Measurements from ENCODE around the gene PFN3. TPM values are rescaled to one million over a fixed set of nuclear protein-coding genes. Genes with fewer than 3 reads are reported as not detected.
A peak's percentile ranks its signal among the peaks of the same experiment; 100 is the strongest.

PFN3 gene
- total RNA-seq, 1 donor from 2014 or later, result not detected

DNA sequence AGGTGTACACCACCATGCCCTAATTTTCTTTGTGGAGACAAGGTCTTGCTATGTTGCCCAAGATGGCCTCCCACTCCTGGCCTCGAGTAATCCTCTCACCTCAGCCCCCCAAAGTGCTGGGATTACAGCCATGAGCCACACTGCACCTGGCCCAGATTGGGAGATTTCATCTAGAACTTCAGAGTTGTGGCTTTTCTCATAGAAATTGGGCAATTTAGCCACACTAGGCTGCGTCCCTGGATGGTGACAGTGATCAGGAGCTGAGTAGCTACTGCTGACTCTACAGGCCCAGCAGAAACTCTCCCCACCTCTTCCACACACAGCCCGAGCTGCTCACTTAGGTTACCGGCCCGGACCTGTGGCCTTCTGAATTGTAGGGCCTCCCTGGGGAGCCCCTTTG lies 7.7 kb downstream of the PFN3 start:
- no peaks in the 10 kb centered on the region for H3K9me3 ChIP-seq (replicated peaks)
- peaks cover 69% of the 10 kb centered on the region for H3K27me3 ChIP-seq (ENCODE audit: low read depth)
- DNase-seq, result no peak
- H3K4me3 ChIP-seq, result no peak overlapping the region
- intact Hi-C loops (cut with micrococcal nuclease), result loop anchor here (5.0 kb wide), 1 partner anchor 110 kb away; no protein-coding TSS in a partner anchor
- no peak overlapping the region for H3K27ac ChIP-seq (replicated peaks)
- no peaks in the 10 kb centered on the region for H3K36me3 ChIP-seq
- H3K4me1 ChIP-seq, result peaks cover 7% of the 10 kb centered on the region
- TF ChIP-seq CTCF (IDR thresholded peaks at IDR 0.05; ENCODE audit: borderline replicate concordance), result no peak

- H3K27me3 ChIP-seq (ENCODE audit: low read depth), result peaks cover 69% of the 10 kb centered on the region
- DNase-seq, result peak; percentile 72
- no peaks in the 10 kb centered on the region for H3K36me3 ChIP-seq
- peak; percentile 99 for TF ChIP-seq CTCF (IDR thresholded peaks at IDR 0.05; ENCODE audit: borderline replicate concordance)
- H3K9me3 ChIP-seq (replicated peaks), result no peaks in the 10 kb centered on the region
- H3K4me3 ChIP-seq, result no peak overlapping the region
- peaks cover 7% of the 10 kb centered on the region for H3K4me1 ChIP-seq
- intact Hi-C loops (cut with micrococcal nuclease), result loop anchor here (5.0 kb wide), 1 partner anchor 112 kb away; no protein-coding TSS in a partner anchor
- no peak overlapping the region for H3K27ac ChIP-seq (replicated peaks)
Measured at GRCh38 chr5:177390363-177391300, 9.8 kb downstream of the PFN3 start.

DNA sequence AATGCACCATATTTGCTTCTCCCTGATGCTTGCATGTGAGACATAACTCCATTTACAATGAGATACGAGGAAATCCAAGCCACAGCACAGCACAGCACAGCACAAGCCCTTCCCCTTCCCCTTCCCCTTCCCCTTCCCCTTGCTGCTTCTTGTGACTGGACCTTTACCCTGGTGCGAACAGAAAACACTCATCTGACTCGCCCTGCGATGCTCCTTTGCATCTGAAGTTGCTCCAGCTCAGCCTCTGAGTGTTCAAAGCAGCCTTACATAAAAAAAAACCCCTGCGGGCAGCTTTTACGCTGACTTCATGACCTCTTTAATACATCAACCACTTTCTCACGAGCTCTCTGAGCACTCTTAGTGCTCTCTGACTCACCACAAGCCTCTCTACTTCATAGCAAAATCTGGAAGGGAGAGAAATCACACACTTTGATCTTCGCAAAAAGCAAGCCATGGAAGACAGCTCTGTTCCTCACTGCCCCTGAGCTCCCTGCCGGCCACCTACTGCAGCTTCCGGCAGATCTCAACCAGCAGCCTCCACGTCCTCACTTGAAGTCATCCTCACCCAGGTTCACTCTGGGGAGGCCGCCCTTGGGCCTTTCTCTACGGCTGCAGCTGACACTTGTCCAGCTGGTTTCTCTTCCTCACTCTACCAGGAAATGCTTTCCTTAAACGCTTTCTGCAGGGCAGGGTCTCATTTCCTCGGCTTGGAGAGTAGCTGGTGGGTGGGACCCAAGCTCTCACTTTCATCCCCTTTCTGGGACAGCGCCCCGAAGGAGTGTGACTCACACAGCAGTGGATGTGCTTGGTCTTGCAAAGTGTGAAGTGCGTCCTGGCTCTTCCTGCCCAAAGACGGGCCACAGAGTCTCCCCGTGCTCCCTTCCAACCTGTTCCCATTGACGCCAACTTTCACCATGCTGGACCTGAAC lies 11.0 kb downstream of the PFN3 start:
- no peak for DNase-seq
- no peak for TF ChIP-seq CTCF (IDR thresholded peaks at IDR 0.05; ENCODE audit: borderline replicate concordance)
- H3K4me1 ChIP-seq, result peaks cover 7% of the 10 kb centered on the region
- no peaks in the 10 kb centered on the region for H3K9me3 ChIP-seq (replicated peaks)
- peaks cover 69% of the 10 kb centered on the region for H3K27me3 ChIP-seq (ENCODE audit: low read depth)
- H3K36me3 ChIP-seq, result no peaks in the 10 kb centered on the region
- intact Hi-C loops (cut with micrococcal nuclease), result loop anchor here (5.0 kb wide), 1 partner anchor 113 kb away; no protein-coding TSS in a partner anchor
- no peak overlapping the region for H3K4me3 ChIP-seq
- H3K27ac ChIP-seq (replicated peaks), result no peak overlapping the region

DNA sequence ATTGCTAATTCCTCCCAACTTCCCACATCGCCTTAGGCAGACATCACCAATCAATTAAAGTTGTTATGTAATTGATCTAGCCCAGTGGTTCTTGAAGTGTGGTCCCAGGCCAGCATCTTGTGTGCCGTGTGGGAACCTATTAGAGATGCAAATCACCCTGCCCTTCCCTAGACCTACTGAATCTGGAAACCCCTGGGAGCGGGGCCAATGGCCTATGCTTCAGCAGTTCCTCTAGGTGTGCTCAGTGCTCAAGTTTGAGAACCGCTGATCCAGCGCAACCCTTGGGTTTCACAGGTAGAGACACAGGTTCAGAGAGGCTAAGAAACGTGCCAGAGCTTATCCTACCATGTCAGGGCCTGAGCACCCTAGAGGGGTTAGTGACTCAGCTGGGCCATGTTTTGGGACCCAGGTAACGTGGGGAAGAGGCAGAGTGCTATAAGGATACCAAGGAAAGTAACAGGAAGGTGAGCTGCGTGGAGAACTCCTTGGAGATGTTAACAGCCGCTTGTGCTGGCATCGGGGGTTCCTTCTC lies 11.9 kb downstream of the PFN3 start:
- Histone ChIP-seq H3K27me3 (ENCODE audit: low read depth) (peaks cover 69% of the 10 kb centered on the region), H3K9me3 (replicated peaks) (no peaks in the 10 kb centered on the region), H3K27ac (replicated peaks) (no peak overlapping the region), H3K36me3 (no peaks in the 10 kb centered on the region), H3K4me3 (no peak overlapping the region), H3K4me1 (peaks cover 7% of the 10 kb centered on the region)
- no peak for DNase-seq
- TF ChIP-seq CTCF (IDR thresholded peaks at IDR 0.05; ENCODE audit: borderline replicate concordance), result no peak
- intact Hi-C loops (cut with micrococcal nuclease), result no loop called here

DNA sequence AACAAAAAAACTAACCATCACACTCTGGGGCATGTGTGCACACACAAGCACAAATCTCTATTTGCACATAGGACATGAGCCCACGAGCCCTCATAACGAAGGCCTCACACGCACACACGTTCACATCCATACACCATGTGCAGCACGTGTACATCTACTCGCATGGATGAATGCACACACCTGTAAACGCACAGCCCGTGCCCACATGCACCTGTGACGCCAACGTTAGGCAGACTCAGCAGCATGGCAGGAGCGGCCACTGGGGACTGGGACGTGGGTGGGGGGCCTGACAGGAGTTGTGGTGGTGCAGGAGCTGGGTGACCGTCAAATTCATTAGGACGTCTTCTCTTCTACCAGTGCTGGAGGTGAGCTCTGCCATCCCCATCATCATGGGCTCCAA lies 13.1 kb downstream of the PFN3 start:
- Histone ChIP-seq H3K9me3 (replicated peaks) (no peaks in the 10 kb centered on the region), H3K4me3 (no peak overlapping the region), H3K27me3 (ENCODE audit: low read depth) (peaks cover 80% of the 10 kb centered on the region), H3K27ac (replicated peaks) (no peak overlapping the region), H3K36me3 (no peaks in the 10 kb centered on the region), H3K4me1 (peaks cover 7% of the 10 kb centered on the region)
- DNase-seq, result no peak
- no peak for TF ChIP-seq CTCF (IDR thresholded peaks at IDR 0.05; ENCODE audit: borderline replicate concordance)
- intact Hi-C loops (cut with micrococcal nuclease), result no loop called here

Measured in left ventricle myocardium inferior (tissue), 1 donor.